Bronchial smooth muscle cell (primary cell): ENCODE measurements around the gene OR2AE1. TPM values are rescaled to one million over a fixed set of nuclear protein-coding genes. Genes with fewer than 3 reads are reported as not detected.

Source experiments
- total RNA-seq: library from RNA; depleted of rRNA; stranded (reverse); fragments of >200 nt; gene quantifications from 2 replicates; pipeline ENCODE4 v1.2.1, GENCODE V29; 2014

The OR2AE1 gene
- 0.16 and 0.34 TPM in 2 replicates for total RNA-seq

DNA sequence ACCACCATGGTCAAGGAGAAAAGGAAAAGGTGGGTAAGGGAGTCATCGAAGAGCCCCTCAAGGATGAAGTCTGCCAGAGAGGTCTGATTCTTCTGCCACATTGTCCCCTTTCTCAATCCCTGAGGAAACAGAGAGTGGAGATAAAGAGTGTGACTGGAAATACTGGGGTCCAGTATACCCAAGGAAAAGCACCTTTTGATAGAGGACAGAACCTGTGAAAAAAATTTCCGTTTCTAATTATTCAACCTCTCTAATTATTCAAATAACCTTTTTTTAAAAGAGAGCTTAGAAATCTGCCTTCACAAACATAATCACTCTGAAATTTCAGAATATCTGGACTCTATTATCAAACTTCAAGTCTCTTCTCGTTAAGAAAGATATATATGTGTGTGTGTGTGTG is at the start of gene OR2AE1:
TSS of gene OR2AE1 (minus strand) at position 101 of the 400 bp plus-strand sequence. CDS start at position 101, 0 bp downstream.

GRCh38 chr7:99918959-99919813 is 42.4 kb upstream of the OR2AE1 start, which contains the start of gene TRIM4:
TSS of gene TRIM4 (minus strand) at chr7:99919530. CDS start at chr7:99919401, 129 bp downstream.

Other genes with a start within 250 kb of the OR2AE1 start
- gene CYP3A5, start 197.0 kb downstream of the OR2AE1 start, total RNA-seq, result 3.1 and 3.9 TPM in 2 replicates
- 0.34 and 1.1 TPM in 2 replicates for gene CYP3A7, start 141.8 kb downstream of the OR2AE1 start, total RNA-seq
- not detected in 2 replicates for gene CYP3A4, start 92.8 kb downstream of the OR2AE1 start, total RNA-seq
- gene CYP3A43, start 49.0 kb downstream of the OR2AE1 start, total RNA-seq, result not detected in 2 replicates
- gene TRIM4, start 42.5 kb upstream of the OR2AE1 start, total RNA-seq, result 23.3 and 26.1 TPM in 2 replicates
- gene GJC3, start 52.6 kb upstream of the OR2AE1 start, total RNA-seq, result not detected in 2 replicates
- not detected in 2 replicates for gene AZGP1, start 99.0 kb upstream of the OR2AE1 start, total RNA-seq
- 35.5 and 51.7 TPM in 2 replicates for gene ZKSCAN1, start 138.6 kb upstream of the OR2AE1 start, total RNA-seq
- gene ZSCAN21, start 172.7 kb upstream of the OR2AE1 start, total RNA-seq, result 8.8 and 10.2 TPM in 2 replicates
- 22.9 and 25.6 TPM in 2 replicates for gene ZNF3, start 204.7 kb upstream of the OR2AE1 start, total RNA-seq
- 82.7 and 117 TPM in 2 replicates for gene COPS6, start 211.9 kb upstream of the OR2AE1 start, total RNA-seq
- 24.1 and 28.4 TPM in 2 replicates for gene MCM7, start 224.4 kb upstream of the OR2AE1 start, total RNA-seq
- gene AP4M1, start 224.6 kb upstream of the OR2AE1 start, total RNA-seq, result 28.9 and 29.3 TPM in 2 replicates
- gene TAF6, start 242.3 kb upstream of the OR2AE1 start, total RNA-seq, result 17.9 and 23.8 TPM in 2 replicates
- gene CNPY4, start 242.6 kb upstream of the OR2AE1 start, total RNA-seq, result 44.4 and 75.6 TPM in 2 replicates
- 1.8 and 4.7 TPM in 2 replicates for gene MBLAC1, start 249.9 kb upstream of the OR2AE1 start, total RNA-seq